Neural progenitor cell (in vitro differentiated cells): ENCODE data around the gene TCF4. TPM values are rescaled to one million over a fixed set of nuclear protein-coding genes. Genes with fewer than 3 reads are reported as not detected.

Experiments
- DNase-seq: peaks from one replicate; pipeline ENCODE4 v3.0.0-alpha.2; 2016; ENCODE audit warnings: low spot score
- H2AFZ ChIP-seq: fragments of 200-600 bp; sonication (generic); replicated peaks from 2 replicates; pipeline ENCODE4 v1.6.1; 2016; ENCODE audit warnings: antibody characterized with exemption
- H3F3A ChIP-seq: fragments of 200-600 bp; sonication (generic); 2 replicates; pipeline ENCODE4 v1.6.1; 2016; ENCODE audit warnings: antibody characterized with exemption, low read depth
- H3K27ac ChIP-seq: fragments of 200-600 bp; sonication (generic); 2 replicates; pipeline ENCODE4 v1.5.1; 2016; ENCODE audit warnings: mild to moderate bottlenecking
- H3K27me3 ChIP-seq: fragments of 200-600 bp; sonication (generic); 2 replicates; pipeline ENCODE4 v1.6.1; 2016; ENCODE audit warnings: mild to moderate bottlenecking, moderate library complexity
- H3K36me3 ChIP-seq: fragments of 200-600 bp; sonication (generic); 2 replicates; pipeline ENCODE4 v1.5.1; 2016
- H3K4me1 ChIP-seq: fragments of 200-600 bp; sonication (generic); 2 replicates; pipeline ENCODE4 v1.6.1; 2016; ENCODE audit warnings: mixed run types
- H3K4me2 ChIP-seq: fragments of 200-600 bp; sonication (generic); 2 replicates; pipeline ENCODE4 v1.6.1; 2016
- H3K4me3 ChIP-seq: fragments of 200-600 bp; sonication (generic); 2 replicates; pipeline ENCODE4 v1.5.1; 2016
- H3K79me2 ChIP-seq: fragments of 200-600 bp; sonication (generic); 2 replicates; pipeline ENCODE4 v1.6.1; 2016; ENCODE audit warnings: low read depth
- H3K9ac ChIP-seq: fragments of 200-600 bp; sonication (generic); 2 replicates; pipeline ENCODE4 v1.6.1; 2016
- H3K9me3 ChIP-seq: fragments of 200-600 bp; sonication (generic); 2 replicates; pipeline ENCODE4 v1.5.1; 2016; ENCODE audit warnings: low read depth
- H4K20me1 ChIP-seq: fragments of 200-600 bp; sonication (generic); 2 replicates; pipeline ENCODE4 v1.6.1; 2016; ENCODE audit warnings: low read depth
- H3K27ac Mint-ChIP-seq: 3 replicates; pipeline ENCODE4 v1.8.0; 2021; ENCODE audit warnings: mixed read lengths
- H3K27me3 Mint-ChIP-seq: 2 replicates; pipeline ENCODE4 v1.8.0; 2022; ENCODE audit warnings: low read depth, mild to moderate bottlenecking, inconsistent platforms, moderate library complexity, mixed read lengths; ENCODE audit not compliant: insufficient read depth
- H3K36me3 Mint-ChIP-seq: 3 replicates; pipeline ENCODE4 v1.8.0; 2021; ENCODE audit warnings: mixed read lengths
- H3K4me1 Mint-ChIP-seq: 3 replicates; pipeline ENCODE4 v1.8.0; 2021; ENCODE audit warnings: mixed read lengths
- H3K4me3 Mint-ChIP-seq: 3 replicates; pipeline ENCODE4 v1.8.0; 2021; ENCODE audit warnings: mild to moderate bottlenecking, moderate library complexity, mixed read lengths
- H3K9me3 Mint-ChIP-seq: 3 replicates; pipeline ENCODE4 v1.8.0; 2020; ENCODE audit warnings: mixed read lengths
- EZH2 ChIP-seq: fragments of 200-600 bp; sonication (generic); IDR thresholded peaks from 2 replicates; pipeline ENCODE4 v1.6.1; 2017; ENCODE audit warnings: antibody characterized with exemption, mild to moderate bottlenecking, moderate library complexity
- EZH2phosphoT487 ChIP-seq: fragments of 200-600 bp; sonication (generic); IDR thresholded peaks from 2 replicates; pipeline ENCODE4 v1.6.1; 2017; ENCODE audit warnings: antibody characterized with exemption
- total RNA-seq: library from RNA; depleted of rRNA; stranded (reverse); fragments of >200 nt; gene quantifications from 2 replicates; pipeline ENCODE4 v1.2.3, GENCODE V29; 2015; ENCODE audit warnings: low replicate concordance
- TF ChIP-seq, protein P1 (sequence below): fragments of 200-600 bp; sonication (generic); IDR thresholded peaks from 2 replicates; pipeline ENCODE4 v1.5.1; 2017; ENCODE audit warnings: antibody characterized with exemption, mild to moderate bottlenecking

TCF4 gene
- total RNA-seq, 1 donor from 2014 or later, result 161 TPM

DNA sequence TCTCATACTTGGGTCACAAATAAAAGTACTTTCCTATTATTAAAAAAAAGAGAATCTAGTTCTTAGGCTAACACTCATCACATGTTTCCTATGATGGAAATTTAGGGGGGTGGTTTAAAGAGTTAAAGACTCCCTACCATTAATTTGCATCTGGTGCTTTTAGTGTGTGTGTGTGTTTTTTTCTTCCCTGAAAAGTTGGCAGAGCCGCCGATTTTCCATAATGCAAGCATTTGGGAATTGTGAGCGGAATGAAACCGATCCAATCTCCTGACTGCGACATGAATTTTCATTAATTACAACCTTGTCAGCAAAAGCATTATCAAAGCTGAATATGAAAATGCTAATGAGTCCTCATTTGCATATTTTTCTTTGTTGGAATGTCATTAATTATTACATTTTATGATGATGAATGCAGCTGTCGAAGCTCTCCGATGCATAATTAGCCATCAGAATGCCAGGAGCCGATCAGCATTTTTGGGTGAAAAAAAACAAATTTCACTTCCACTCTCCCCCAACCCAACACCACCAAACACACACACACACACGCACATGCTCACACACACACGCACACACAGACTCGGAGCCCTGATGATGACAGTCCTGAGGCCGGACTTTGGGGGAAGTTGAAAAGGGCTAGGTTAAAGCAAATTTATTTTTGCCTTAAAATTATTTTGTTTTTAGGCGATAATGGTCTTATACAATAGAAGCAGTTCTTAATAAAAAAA is 165.4 kb downstream of the TCF4 start:
- H3K4me1 Mint-ChIP-seq, result peaks cover 61% of the 10 kb centered on the region

DNA sequence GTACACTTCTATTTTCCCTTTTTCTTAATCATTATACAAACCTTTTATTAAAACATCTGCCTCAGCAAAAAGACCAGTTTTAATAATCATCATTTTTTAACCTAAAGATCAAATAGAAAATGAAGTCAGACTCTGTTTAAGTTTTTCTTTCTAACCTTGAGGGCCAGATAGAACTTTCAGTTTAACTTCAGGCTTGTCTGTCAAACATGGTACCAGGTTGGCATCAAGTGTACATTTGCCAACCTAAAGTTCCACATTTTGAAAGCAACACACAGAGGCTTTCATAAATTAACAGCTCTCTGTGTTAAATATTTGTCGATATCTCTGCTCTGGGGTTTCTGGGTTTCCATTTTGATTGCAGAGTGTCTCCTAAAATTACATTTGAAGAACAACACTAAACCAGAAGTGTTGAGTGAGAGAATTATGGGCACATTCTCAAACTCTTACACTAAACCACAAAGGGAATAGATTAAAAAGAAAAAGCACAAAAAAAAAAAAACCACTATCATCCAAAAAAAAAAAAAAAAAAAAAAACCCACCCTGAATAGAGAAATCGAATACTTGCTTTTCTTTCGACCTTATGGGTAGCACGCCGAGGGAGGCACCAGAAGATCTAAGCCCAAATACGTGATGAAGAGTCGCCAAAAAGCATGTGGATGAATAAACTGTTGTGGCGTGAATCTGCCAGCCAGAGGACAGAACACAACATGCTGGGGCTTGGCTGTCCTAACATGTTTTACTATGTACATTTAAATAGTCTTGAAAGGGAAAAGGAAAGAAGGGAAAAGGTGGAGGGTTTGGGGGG is 166.2 kb downstream of the TCF4 start:
- H3K9me3 ChIP-seq, result no peaks in the 10 kb centered on the region
- Mint-ChIP-seq H3K27ac (peak overlapping the region; percentile 28), H3K27me3 (peaks cover 4% of the 10 kb centered on the region), H3K4me1 (peaks cover 64% of the 10 kb centered on the region), H3K4me3 (no peak overlapping the region), H3K36me3 (peaks cover 7% of the 10 kb centered on the region), H3K9me3 (peaks cover 2% of the 10 kb centered on the region)
- H2AFZ ChIP-seq, result no peak overlapping the region
- H3K4me3 ChIP-seq, result no peak overlapping the region
- peaks cover 64% of the 10 kb centered on the region for H4K20me1 ChIP-seq
- H3K4me1 ChIP-seq, result peaks cover 82% of the 10 kb centered on the region
- H3K27ac ChIP-seq, result peak overlapping the region; percentile 71
- H3K4me2 ChIP-seq, result no peak overlapping the region
- H3K79me2 ChIP-seq, result peaks cover 100% of the 10 kb centered on the region
- DNase-seq, result no peak
- H3K27me3 ChIP-seq, result no peaks in the 10 kb centered on the region
- no peak overlapping the region for H3K9ac ChIP-seq
- H3F3A ChIP-seq, result peaks cover 26% of the 10 kb centered on the region
- no peaks in the 10 kb centered on the region for H3K36me3 ChIP-seq
- no peak for TF ChIP-seq EZH2phosphoT487
- TF ChIP-seq EZH2, result no peak
- TF ChIP-seq, protein P1, sequence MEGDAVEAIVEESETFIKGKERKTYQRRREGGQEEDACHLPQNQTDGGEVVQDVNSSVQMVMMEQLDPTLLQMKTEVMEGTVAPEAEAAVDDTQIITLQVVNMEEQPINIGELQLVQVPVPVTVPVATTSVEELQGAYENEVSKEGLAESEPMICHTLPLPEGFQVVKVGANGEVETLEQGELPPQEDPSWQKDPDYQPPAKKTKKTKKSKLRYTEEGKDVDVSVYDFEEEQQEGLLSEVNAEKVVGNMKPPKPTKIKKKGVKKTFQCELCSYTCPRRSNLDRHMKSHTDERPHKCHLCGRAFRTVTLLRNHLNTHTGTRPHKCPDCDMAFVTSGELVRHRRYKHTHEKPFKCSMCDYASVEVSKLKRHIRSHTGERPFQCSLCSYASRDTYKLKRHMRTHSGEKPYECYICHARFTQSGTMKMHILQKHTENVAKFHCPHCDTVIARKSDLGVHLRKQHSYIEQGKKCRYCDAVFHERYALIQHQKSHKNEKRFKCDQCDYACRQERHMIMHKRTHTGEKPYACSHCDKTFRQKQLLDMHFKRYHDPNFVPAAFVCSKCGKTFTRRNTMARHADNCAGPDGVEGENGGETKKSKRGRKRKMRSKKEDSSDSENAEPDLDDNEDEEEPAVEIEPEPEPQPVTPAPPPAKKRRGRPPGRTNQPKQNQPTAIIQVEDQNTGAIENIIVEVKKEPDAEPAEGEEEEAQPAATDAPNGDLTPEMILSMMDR, result no peak

More for the DNA sequence above, 165.4 kb downstream of the TCF4 start:
- peaks cover 59% of the 10 kb centered on the region for H4K20me1 ChIP-seq
- peaks cover 18% of the 10 kb centered on the region for H3F3A ChIP-seq
- H3K4me3 ChIP-seq, result no peak overlapping the region
- DNase-seq, result no peak
- peaks cover 7% of the 10 kb centered on the region for H3K36me3 Mint-ChIP-seq
- H3K9me3 Mint-ChIP-seq, result peaks cover 2% of the 10 kb centered on the region
- H3K4me3 Mint-ChIP-seq, result no peak overlapping the region
- H3K4me2 ChIP-seq, result no peak overlapping the region
- H2AFZ ChIP-seq, result no peak overlapping the region
- peaks cover 100% of the 10 kb centered on the region for H3K79me2 ChIP-seq
- no peak overlapping the region for H3K27ac ChIP-seq
- no peaks in the 10 kb centered on the region for H3K9me3 ChIP-seq
- H3K9ac ChIP-seq, result no peak overlapping the region
- H3K36me3 ChIP-seq, result no peaks in the 10 kb centered on the region
- no peak overlapping the region for H3K27ac Mint-ChIP-seq
- TF ChIP-seq EZH2phosphoT487, result no peak
- TF ChIP-seq, protein P1, result no peak
- no peak for TF ChIP-seq EZH2
- peaks cover 81% of the 10 kb centered on the region for H3K4me1 ChIP-seq
- no peaks in the 10 kb centered on the region for H3K27me3 ChIP-seq
- peaks cover 4% of the 10 kb centered on the region for H3K27me3 Mint-ChIP-seq

DNA sequence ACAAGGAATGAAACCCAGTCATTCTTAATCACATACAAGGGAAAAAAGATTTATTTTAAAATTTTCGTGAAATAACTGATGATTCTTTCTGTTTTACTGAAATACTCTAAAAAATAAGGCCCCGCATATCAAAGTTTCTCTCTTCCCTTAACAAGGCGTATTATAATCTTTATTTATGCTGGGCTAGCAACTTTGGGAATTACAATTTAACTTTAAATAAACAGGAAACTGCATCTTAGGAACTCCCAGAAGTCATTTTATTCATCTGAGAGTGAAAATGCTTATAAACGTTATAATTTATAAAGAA is 166.7 kb downstream of the TCF4 start:
- Histone ChIP-seq H3K4me3 (no peak overlapping the region), H3K36me3 (no peaks in the 10 kb centered on the region), H3K9ac (no peak overlapping the region), H3F3A (peaks cover 29% of the 10 kb centered on the region), H3K27ac (peak overlapping the region; percentile 71), H3K9me3 (no peaks in the 10 kb centered on the region), H3K79me2 (peaks cover 100% of the 10 kb centered on the region), H3K4me1 (peaks cover 84% of the 10 kb centered on the region), H4K20me1 (peaks cover 64% of the 10 kb centered on the region), H2AFZ (no peak overlapping the region), H3K4me2 (peak overlapping the region; percentile 32), H3K27me3 (no peaks in the 10 kb centered on the region)
- Mint-ChIP-seq H3K4me1 (peaks cover 68% of the 10 kb centered on the region), H3K36me3 (peaks cover 7% of the 10 kb centered on the region), H3K4me3 (no peak overlapping the region), H3K27ac (no peak overlapping the region), H3K9me3 (peaks cover 2% of the 10 kb centered on the region), H3K27me3 (peaks cover 4% of the 10 kb centered on the region)
- DNase-seq, result no peak
- TF ChIP-seq EZH2phosphoT487 (no peak), EZH2 (no peak)
- TF ChIP-seq, protein P1, result no peak
